GM12874 (cell line): Measurements from ENCODE around the gene TPCN2.

Experiments used
- CTCF ChIP-seq: IDR thresholded peaks from 2 replicates; pipeline ENCODE4 v1.5.1; 2011; ENCODE audit warnings: low read depth, mild to moderate bottlenecking, control low read depth, low read length, moderate library complexity; ENCODE audit not compliant: insufficient read depth

The TPCN2 gene

DNA sequence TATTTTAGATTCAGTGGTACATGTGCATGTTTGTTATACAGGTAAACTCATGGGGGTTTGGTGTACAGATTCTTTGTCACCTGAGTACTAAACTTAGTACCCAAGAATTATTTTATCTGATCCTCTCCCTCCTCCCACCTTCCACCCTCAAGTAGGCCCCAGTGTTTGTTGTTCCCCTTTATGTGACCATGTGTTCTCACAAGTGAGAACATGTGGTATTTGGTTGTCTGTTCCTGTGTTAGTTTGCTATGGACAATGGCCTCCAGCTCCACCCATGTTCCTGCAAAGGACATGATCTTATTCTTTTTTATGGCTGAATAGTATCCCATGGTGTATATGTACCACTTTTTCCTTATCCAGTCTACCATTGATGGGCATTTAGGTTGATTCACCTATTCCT lies 113.8 kb downstream of the TPCN2 start:
- TF ChIP-seq CTCF, result no peak

DNA sequence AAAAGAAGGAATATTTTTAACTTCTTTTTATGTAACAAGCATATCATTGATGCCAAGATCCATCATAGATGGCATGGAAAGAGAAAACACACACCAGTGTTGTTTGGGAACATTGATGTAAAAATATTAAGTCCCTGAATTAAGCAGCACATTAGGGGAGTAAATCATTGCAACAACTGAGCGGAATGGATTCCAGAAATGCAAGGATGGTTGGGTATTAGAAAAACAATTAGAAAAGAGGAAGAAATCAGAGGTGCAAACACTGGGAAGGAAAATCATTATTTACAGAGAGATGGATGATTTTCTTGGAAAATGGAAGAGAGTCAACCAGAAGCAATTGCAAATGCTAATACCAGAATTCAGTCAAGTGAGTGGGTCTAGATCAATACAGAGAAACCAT lies 115.1 kb downstream of the TPCN2 start:
- TF ChIP-seq CTCF, result no peak

DNA sequence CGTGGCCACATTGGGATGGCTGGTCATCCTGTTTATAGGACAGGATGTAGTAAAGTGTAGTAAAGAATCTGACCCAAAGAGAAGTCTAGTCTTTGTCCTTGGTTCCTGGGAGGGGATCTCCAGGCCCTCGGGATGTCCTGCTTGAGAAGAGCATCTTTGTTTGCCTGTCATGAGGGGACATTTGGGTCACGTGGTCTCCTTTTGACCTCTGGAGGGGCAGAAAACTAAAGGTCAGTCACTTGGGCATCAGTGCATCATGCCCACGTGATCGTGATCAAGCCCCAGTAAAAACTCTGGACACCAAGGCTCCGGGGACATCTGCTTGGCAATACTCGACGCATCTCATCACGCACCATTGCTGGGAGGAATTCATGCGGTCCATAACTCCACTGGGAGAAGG lies 116.1 kb downstream of the TPCN2 start:
- no peak for TF ChIP-seq CTCF

GRCh38 chr11:69165775-69166174 lies 117.0 kb downstream of the TPCN2 start:
- no peak for TF ChIP-seq CTCF

DNA sequence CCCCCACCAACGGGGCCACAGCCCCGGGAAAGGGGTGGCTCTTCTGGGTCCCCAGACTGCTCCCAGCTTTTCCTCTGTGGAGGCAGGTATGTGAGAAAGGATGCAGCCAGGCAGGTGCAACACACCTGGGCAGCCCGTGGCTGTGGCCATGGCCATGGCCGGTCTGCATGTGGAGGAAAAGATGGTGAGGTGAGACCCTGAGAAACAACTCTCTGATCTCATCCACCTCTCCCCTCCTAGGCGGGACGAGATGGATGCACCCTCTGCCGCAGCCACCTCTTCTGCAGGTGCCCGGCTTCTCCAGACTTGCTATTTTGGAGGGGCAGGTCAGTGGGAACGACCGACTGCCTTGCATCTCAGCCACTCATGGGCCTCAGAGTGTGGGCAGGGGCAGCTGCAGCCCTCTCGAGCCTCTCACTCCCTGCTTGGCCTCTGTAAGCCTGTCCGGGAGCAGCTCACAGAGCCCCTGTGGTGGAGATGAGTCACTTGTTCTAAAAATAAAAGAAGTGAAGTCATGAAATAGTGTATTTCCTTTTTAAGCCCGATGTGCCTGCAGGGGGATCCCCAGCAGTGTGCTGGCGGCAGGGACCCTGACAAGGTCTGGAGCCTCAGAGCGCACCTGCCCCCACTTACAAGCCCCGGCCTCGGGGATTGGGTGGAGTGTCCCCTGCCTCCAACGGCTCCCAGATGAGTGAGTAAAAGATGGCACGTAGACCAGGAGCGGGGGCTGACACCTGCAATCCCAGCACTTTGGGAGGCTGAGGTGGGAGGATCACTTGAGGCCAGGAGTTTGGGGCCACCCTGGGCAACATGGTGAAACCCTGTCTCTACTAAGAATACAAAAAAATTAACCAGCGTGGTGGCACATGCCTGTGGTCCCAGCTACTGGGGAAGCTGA lies 117.7 kb downstream of the TPCN2 start:
- TF ChIP-seq CTCF, result no peak

DNA sequence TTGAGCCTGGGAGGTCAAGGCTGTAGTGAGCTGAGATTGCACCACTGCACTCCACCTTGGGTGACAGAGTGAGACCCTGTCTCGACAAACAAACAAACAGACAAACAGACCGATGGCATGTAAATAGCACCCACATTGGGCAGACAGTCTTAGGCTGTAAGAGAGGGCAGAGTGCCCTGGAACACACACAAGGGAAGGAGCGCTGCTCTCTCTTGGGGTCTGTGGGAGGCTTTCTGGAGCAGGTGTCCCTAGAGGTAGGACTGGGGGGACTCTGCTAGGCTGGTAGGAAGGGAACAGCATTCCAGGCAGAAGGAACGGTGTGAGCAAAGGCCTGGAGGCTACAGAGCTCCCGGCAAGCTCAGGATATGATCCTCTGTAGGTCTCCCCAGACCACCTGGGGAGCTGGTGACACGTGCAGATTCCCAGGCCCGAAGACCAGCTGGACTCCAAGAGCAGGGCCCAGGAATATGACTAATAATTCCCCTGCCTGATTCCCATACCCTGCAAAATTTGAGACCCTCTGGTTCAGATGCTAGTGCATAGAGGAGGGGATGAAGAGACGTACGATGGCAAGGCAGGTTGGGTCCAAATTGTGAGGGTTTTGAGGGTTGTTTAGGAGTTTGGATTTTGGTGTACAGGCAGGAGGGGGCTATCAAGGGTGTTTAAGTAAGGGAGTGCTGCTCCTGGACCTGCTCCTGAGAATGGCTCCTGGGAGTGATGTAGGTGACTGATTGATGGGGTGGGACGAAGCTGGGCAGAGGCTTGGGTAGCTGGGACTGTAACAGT lies 118.6 kb downstream of the TPCN2 start:
- no peak for TF ChIP-seq CTCF

GRCh38 chr11:69167916-69168691 lies 119.4 kb downstream of the TPCN2 start:
- no peak for TF ChIP-seq CTCF
